Epidermal melanocyte (primary cell): ENCODE data around the gene IL17REL.

Experiments used
- DNase-seq: peaks from one replicate; pipeline ENCODE4 v3.0.0; 2011; ENCODE audit warnings: low spot score; ENCODE audit not compliant: insufficient read length

Gene IL17REL

GRCh38 chr22:49969751-49970527 lies 42.6 kb downstream of the IL17REL start:
- no peak for DNase-seq

- no peak for DNase-seq
Measured at GRCh38 chr22:49968831-49969661, 43.5 kb downstream of the IL17REL start.

GRCh38 chr22:49968313-49968830 lies 44.2 kb downstream of the IL17REL start:
- no peak for DNase-seq

GRCh38 chr22:49967706-49968208 lies 44.8 kb downstream of the IL17REL start:
- no peak for DNase-seq

- DNase-seq, result no peak
Measured at GRCh38 chr22:49966774-49967705, 45.5 kb downstream of the IL17REL start.

- DNase-seq, result no peak
Measured at GRCh38 chr22:49966041-49966773, 46.4 kb downstream of the IL17REL start.

GRCh38 chr22:49965091-49966040 lies 47.2 kb downstream of the IL17REL start:
- no peak for DNase-seq

- DNase-seq, result no peak
Measured at GRCh38 chr22:49964136-49965090, 48.2 kb downstream of the IL17REL start.

GRCh38 chr22:49963647-49964026 lies 48.9 kb downstream of the IL17REL start:
- DNase-seq, result no peak

- DNase-seq, result no peak
Measured at GRCh38 chr22:49962751-49963646, 49.6 kb downstream of the IL17REL start.

- DNase-seq, result peak; percentile 93
Measured at GRCh38 chr22:49962012-49962750, 50.4 kb downstream of the IL17REL start.

- no peak for DNase-seq
Measured at GRCh38 chr22:49961601-49962011, 51.0 kb downstream of the IL17REL start.

- DNase-seq, result no peak
Measured at GRCh38 chr22:49961005-49961600, 51.5 kb downstream of the IL17REL start.

GRCh38 chr22:49960159-49961004 lies 52.2 kb downstream of the IL17REL start, which contains the start of gene PIM3:
Gene PIM3 (plus strand): TSS chr22:49960772. CDS start chr22:49960948, 176 bp downstream.
- peak; percentile 100 for DNase-seq

- DNase-seq, result no peak
Measured at GRCh38 chr22:49959782-49960158, 52.8 kb downstream of the IL17REL start.
